ENCODE results near the gene P2RY6. TPM values are rescaled to one million over a fixed set of nuclear protein-coding genes. Genes with fewer than 3 reads are reported as not detected.
"Not testable (repeated sequence)": the region's sequence is repeated elsewhere in the genome, so short reads cannot be mapped to it uniquely, and the experiment has no call there.

The P2RY6 gene
- total RNA-seq, 6 experiments from 2014 or later: 0.54 to 2.4 (median 1.9) TPM

DNA sequence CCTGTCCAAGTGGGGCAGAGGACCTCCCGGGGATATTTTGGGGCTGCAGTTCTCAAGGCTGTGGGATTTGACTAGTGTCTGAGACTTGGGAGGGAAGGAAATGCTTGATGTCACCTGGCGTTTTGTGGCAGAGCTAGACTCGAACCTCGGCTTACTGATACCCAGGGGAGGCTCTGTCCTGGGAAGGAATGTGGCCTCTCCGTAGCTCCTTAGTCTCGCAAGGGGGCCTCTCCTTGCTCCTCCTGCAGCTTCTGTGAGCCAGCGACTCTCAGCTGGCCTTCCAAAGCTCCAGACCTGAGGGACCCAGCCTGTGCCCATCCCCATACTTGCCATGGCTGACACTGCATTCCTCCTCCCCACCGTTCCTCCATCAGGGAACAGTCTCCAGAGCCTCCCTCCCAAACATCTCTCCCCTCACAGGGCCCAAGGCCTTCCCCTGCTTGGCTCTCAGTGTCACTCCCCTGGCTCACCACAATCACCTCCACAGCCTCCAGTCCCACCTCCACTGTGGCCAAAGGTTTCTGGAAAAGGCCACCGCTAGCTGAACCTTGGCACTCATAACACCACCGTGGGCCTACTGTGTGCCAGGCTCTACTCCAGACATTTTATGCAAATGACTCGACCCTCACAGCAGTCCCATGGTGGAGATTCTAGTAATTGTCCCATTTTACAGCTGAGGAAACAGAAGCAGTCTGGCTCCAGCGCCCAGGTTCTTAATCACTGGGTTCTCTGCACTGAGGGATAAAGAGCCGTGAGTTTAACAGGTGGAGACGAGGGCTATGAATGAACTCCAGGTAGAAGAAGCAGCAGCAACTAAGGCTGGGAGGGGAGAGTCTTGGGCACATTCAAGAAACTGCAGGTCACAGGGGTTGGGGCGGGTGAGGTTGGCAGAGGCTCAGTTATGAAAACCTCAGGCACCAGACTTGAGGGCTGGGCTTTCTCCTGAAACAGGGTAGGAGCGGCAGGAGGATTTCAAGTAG is 42.0 kb upstream of the P2RY6 start:
- Mint-ChIP-seq H3K4me3 (no peak overlapping the region), H3K27ac (no peak overlapping the region), H3K36me3 (ENCODE audit: low read depth) (no peaks in the 10 kb centered on the region), H3K4me1 (ENCODE audit: low read depth) (no peaks in the 10 kb centered on the region), H3K9me3 (no peaks in the 10 kb centered on the region), H3K27me3 (ENCODE audit: insufficient read depth) (peaks cover 4% of the 10 kb centered on the region)
- no peak for DNase-seq
- TF ChIP-seq, protein P1, sequence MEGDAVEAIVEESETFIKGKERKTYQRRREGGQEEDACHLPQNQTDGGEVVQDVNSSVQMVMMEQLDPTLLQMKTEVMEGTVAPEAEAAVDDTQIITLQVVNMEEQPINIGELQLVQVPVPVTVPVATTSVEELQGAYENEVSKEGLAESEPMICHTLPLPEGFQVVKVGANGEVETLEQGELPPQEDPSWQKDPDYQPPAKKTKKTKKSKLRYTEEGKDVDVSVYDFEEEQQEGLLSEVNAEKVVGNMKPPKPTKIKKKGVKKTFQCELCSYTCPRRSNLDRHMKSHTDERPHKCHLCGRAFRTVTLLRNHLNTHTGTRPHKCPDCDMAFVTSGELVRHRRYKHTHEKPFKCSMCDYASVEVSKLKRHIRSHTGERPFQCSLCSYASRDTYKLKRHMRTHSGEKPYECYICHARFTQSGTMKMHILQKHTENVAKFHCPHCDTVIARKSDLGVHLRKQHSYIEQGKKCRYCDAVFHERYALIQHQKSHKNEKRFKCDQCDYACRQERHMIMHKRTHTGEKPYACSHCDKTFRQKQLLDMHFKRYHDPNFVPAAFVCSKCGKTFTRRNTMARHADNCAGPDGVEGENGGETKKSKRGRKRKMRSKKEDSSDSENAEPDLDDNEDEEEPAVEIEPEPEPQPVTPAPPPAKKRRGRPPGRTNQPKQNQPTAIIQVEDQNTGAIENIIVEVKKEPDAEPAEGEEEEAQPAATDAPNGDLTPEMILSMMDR (IDR thresholded peaks at IDR 0.05): no peak

DNA sequence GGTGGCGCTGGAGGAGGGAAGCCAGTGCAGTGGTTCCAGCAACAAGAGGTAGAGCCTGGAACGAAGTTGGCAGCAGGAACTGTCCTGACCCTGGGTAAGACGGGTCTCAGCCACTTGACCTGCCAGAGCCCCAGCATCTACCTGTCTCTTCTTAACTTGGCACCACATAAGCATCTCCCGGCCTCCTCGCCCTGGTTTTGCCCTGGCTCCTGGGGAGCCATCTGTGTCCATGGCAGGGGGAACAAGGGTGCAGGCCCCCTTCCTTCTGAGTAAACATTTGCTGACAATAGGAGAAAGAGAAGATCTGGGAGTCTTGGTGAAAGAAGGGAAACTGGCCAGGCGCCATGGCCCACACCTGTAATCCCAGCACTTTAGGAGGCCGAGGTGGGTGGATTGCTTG is 41.2 kb upstream of the P2RY6 start:
- Mint-ChIP-seq H3K36me3 (ENCODE audit: low read depth) (no peaks in the 10 kb centered on the region), H3K27me3 (ENCODE audit: insufficient read depth) (peaks cover 4% of the 10 kb centered on the region), H3K9me3 (no peaks in the 10 kb centered on the region), H3K4me1 (ENCODE audit: low read depth) (no peaks in the 10 kb centered on the region), H3K4me3 (no peak overlapping the region), H3K27ac (no peak overlapping the region)
- TF ChIP-seq, protein P1 (IDR thresholded peaks at IDR 0.05): no peak
- DNase-seq: no peak

DNA sequence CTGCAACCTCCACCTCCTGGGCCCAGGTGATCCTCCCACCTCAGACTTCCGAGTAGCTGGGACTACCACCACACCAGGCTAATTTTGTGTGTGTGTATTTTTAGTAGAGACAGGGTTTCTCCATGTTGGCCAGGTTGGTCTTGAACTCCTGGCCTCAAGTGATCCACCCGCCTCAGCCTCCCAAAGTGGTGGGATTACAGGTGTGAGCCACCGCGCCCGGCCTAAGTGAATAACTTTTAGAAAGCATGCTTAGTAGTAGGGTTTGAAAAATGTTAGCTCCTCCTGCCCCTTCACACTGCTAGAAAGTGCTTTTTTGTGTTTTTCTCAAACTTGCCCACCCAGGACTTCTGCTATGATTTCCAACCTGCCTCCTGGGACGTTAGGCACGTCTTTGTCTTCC is 39.7 kb upstream of the P2RY6 start:
- not testable (repeated sequence) for H3K27me3 Mint-ChIP-seq (ENCODE audit: insufficient read depth); H3K36me3 Mint-ChIP-seq (ENCODE audit: low read depth); H3K4me1 Mint-ChIP-seq (ENCODE audit: low read depth); H3K4me3 Mint-ChIP-seq; H3K27ac Mint-ChIP-seq; DNase-seq; H3K9me3 Mint-ChIP-seq

DNA sequence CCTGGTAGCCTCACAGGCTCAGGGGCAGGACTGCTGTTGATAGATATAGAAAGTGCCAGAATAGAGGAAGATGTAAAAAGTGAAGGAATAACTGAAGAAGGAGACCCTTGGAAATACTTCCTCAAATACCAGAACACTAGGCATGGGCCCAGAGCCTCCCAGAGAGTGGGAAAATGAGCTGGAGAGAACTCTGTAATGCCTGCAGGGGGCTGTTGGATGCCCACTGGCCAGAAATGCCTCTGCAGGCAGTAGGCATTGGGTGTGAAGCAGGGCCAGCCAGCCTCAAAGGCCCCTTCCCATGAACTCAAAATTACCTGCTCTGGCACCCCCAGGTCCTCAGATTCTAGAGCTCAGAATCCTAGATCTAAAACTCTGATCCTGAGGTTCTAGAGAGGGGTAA is 38.9 kb upstream of the P2RY6 start:
- no peaks in the 10 kb centered on the region for H3K9me3 Mint-ChIP-seq
- peaks cover 9% of the 10 kb centered on the region for H3K4me1 Mint-ChIP-seq (ENCODE audit: low read depth)
- H3K27ac Mint-ChIP-seq: no peak overlapping the region
- TF ChIP-seq, protein P1 (IDR thresholded peaks at IDR 0.05): no peak
- H3K27me3 Mint-ChIP-seq (ENCODE audit: insufficient read depth): peaks cover 5% of the 10 kb centered on the region
- no peaks in the 10 kb centered on the region for H3K36me3 Mint-ChIP-seq (ENCODE audit: low read depth)
- H3K4me3 Mint-ChIP-seq: no peak overlapping the region
- DNase-seq: no peak

DNA sequence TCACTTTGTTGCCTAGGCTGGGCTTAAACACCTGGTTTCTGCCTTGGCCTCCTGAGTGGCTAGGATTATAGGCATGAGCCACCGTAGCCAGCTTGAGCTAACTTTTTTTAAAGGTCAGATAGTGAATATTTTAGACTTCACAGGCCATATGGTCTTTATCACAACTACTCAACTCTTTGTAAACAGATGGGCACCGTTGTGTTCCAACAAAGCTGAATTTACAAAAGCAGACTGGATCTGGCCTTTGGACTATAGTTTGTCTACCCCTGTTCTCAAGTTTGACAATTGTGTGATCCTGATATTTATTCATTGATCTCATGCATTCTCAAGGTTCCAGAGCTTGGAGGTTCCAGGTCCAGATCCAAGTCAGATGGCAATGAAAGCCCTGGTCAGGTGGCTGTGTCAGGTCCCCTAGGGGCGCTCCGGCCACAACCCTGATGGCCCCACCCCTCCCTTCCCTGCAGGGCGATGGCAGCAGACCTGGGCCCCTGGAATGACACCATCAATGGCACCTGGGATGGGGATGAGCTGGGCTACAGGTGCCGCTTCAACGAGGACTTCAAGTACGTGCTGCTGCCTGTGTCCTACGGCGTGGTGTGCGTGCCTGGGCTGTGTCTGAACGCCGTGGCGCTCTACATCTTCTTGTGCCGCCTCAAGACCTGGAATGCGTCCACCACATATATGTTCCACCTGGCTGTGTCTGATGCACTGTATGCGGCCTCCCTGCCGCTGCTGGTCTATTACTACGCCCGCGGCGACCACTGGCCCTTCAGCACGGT is 38.3 kb upstream of the P2RY6 start:
- peaks cover 3% of the 10 kb centered on the region for H3K27me3 Mint-ChIP-seq (ENCODE audit: insufficient read depth)
- H3K9me3 Mint-ChIP-seq: no peaks in the 10 kb centered on the region
- DNase-seq: no peak
- no peak overlapping the region for H3K27ac Mint-ChIP-seq
- peaks cover 10% of the 10 kb centered on the region for H3K4me1 Mint-ChIP-seq (ENCODE audit: low read depth)
- H3K4me3 Mint-ChIP-seq: no peak overlapping the region
- TF ChIP-seq, protein P1 (IDR thresholded peaks at IDR 0.05): no peak
- H3K36me3 Mint-ChIP-seq (ENCODE audit: low read depth): no peaks in the 10 kb centered on the region

Measured in HFFc6 (cell line).